CD4-positive, alpha-beta T cell (primary cell): ENCODE results near the gene HMSD. TPM values are rescaled to one million over a fixed set of nuclear protein-coding genes. Genes with fewer than 3 reads are reported as not detected.
"Not testable (repeated sequence)": the region's sequence is repeated elsewhere in the genome, so short reads cannot be mapped to it uniquely, and the experiment has no call there.

Experiments used
- ATAC-seq: fragments of 200-7000 bp; cut with Tn5 transposase; one replicate; pipeline ENCODE4 v1.10.0; 2022; ENCODE audit warnings: mild to moderate bottlenecking; ENCODE audit not compliant: poor library complexity
- CTCF ChIA-PET: fragments of 350-600 bp; sonication (Branson Sonifier 250); formaldehyde crosslinking; loops from one replicate; lab custom pipeline; 2021; ENCODE audit warnings: antibody characterized with exemption, inconsistent platforms; lab: Charles Lee
- POLR2A ChIA-PET: fragments of 350-600 bp; sonication (Branson Sonifier 250); formaldehyde crosslinking; loops from one replicate; lab custom pipeline; 2021; ENCODE audit warnings: antibody characterized with exemption, inconsistent platforms; lab: Charles Lee
- DNase-seq, 14 experiments: peaks; one replicate each; pipeline ENCODE4 v3.0.0-alpha.2; 2013 to 2020; ENCODE audit warnings: mixed read lengths in 2 of 14
- H3K27ac ChIP-seq, 2 donors: one replicate each; pipeline versions ENCODE4 v1.5.1 to v1.7.0; 2013; ENCODE audit warnings: low read length in 2 of 2, low read depth in 1 of 2, mild to moderate bottlenecking in 1 of 2
- H3K27me3 ChIP-seq, 2 experiments: 1 replicate in 1 of 2; 2 replicates in 1 of 2; pipeline versions ENCODE4 v1.6.1 to v1.7.0; 2013; ENCODE audit warnings: low read length in 2 of 2, control low read depth in 1 of 2, mild to moderate bottlenecking in 1 of 2, moderate library complexity in 1 of 2; ENCODE audit not compliant: insufficient read depth in 2 of 2, control insufficient read depth in 1 of 2
- H3K36me3 ChIP-seq: one replicate; pipeline ENCODE4 v1.6.1; 2013; ENCODE audit warnings: low read length, control low read depth; ENCODE audit not compliant: insufficient read depth
- H3K4me1 ChIP-seq: one replicate; pipeline ENCODE4 v1.6.1; 2013; ENCODE audit warnings: low read length, control low read depth; ENCODE audit not compliant: insufficient read depth
- H3K4me3 ChIP-seq: one replicate; pipeline ENCODE4 v1.5.1; 2013; ENCODE audit warnings: mild to moderate bottlenecking, low read length, moderate library complexity
- H3K9me3 ChIP-seq, 2 experiments: 1 replicate in 1 of 2; 2 replicates in 1 of 2; pipeline versions ENCODE4 v1.6.1 to v1.7.0; 2013; ENCODE audit warnings: low read length in 2 of 2, mild to moderate bottlenecking in 2 of 2, control low read depth in 1 of 2, moderate library complexity in 1 of 2; ENCODE audit not compliant: control insufficient read depth in 1 of 2, insufficient read depth in 1 of 2
- H3K27ac Mint-ChIP-seq: one replicate; pipeline ENCODE4 v1.8.0; 2020; ENCODE audit warnings: mixed read lengths
- H3K27me3 Mint-ChIP-seq: one replicate; pipeline ENCODE4 v1.8.0; 2021; ENCODE audit warnings: mixed read lengths
- H3K36me3 Mint-ChIP-seq: one replicate; pipeline ENCODE4 v1.8.0; 2021; ENCODE audit warnings: low read depth, mixed read lengths
- H3K4me1 Mint-ChIP-seq: one replicate; pipeline ENCODE4 v1.8.0; 2021; ENCODE audit warnings: low read depth, mixed read lengths
- H3K4me3 Mint-ChIP-seq: one replicate; pipeline ENCODE4 v1.8.0; 2020; ENCODE audit warnings: mild to moderate bottlenecking, mixed read lengths
- H3K9me3 Mint-ChIP-seq: one replicate; pipeline ENCODE4 v1.8.0; 2020; ENCODE audit warnings: mixed read lengths
- intact Hi-C, 2 experiments: fragments of 100-400 bp; cut with DNase I in 1 of 2; cut with micrococcal nuclease in 1 of 2; formaldehyde crosslinking; loops; one replicate each; pipeline versions ENCODE4 v1.15.1 to v1.9.0; 2023 to 2025; cut with DNase I, micrococcal nuclease
- total RNA-seq, 174 experiments: library from RNA in 2 of 174; stranded (reverse) in 2 of 174; gene quantifications; one replicate each; pipeline ENCODE4 v1.2.3 and lab custom pipeline; 2021 to 2026
- TF ChIP-seq, protein P1 (sequence below): fragments of 200-600 bp; IDR thresholded peaks from one replicate; pipeline ENCODE4 v1.8.0; 2022; ENCODE audit warnings: antibody characterized with exemption, mild to moderate bottlenecking

HMSD gene
- total RNA-seq, 2 experiments from 2014 or later = not detected

GRCh38 chr18:63940008-63940407 lies 9.1 kb upstream of the HMSD start:
- H3K27me3 Mint-ChIP-seq = peaks cover 44% of the 10 kb centered on the region
- intact Hi-C loops = no loop called here

DNA sequence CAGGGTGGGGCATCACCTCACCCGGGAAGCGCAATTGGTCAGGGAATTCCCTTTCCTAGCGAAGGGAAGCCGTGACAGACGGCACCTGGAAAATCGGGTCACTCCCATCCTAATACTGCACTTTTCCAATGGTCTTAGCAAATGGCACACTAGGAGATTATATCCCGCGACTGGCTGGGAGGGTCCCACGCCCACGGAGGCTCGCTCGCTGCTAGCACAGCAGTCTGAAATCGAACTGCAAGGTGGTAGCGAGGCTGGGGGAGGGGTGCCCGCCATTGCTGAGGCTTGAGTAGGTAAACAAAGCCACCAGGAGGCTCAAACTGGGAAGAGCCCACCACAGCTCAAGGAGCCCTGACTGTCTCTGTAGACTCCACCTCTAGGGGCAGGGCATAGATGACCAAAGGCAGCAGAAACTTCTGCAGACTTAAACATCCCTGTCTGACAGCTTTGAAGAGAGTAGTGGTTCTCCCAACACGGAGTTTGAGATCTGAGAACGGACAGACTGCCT lies 8.5 kb upstream of the HMSD start:
- Histone ChIP-seq H3K4me1 (peaks cover 13% of the 10 kb centered on the region), H3K27me3 (peaks cover 15 to 16% of the 10 kb centered on the region in 2 experiments)
- H3K36me3 ChIP-seq, H3K4me3 ChIP-seq, DNase-seq, intact Hi-C loops, H3K9me3 Mint-ChIP-seq, H3K4me3 Mint-ChIP-seq, CTCF ChIA-PET, H3K9me3 ChIP-seq, POLR2A ChIA-PET, ATAC-seq, H3K27ac Mint-ChIP-seq, H3K36me3 Mint-ChIP-seq, H3K27ac ChIP-seq, H3K4me1 Mint-ChIP-seq: not testable (repeated sequence)
- H3K27me3 Mint-ChIP-seq = peaks cover 45% of the 10 kb centered on the region

More at GRCh38 chr18:63940008-63940407, 9.1 kb upstream of the HMSD start:
- no peak for DNase-seq
- H3K27me3 ChIP-seq = peaks cover 15 to 20% of the 10 kb centered on the region in 2 experiments
- H3K9me3 ChIP-seq = peaks cover 0 to 5% of the 10 kb centered on the region in 2 experiments
- TF ChIP-seq, protein P1, sequence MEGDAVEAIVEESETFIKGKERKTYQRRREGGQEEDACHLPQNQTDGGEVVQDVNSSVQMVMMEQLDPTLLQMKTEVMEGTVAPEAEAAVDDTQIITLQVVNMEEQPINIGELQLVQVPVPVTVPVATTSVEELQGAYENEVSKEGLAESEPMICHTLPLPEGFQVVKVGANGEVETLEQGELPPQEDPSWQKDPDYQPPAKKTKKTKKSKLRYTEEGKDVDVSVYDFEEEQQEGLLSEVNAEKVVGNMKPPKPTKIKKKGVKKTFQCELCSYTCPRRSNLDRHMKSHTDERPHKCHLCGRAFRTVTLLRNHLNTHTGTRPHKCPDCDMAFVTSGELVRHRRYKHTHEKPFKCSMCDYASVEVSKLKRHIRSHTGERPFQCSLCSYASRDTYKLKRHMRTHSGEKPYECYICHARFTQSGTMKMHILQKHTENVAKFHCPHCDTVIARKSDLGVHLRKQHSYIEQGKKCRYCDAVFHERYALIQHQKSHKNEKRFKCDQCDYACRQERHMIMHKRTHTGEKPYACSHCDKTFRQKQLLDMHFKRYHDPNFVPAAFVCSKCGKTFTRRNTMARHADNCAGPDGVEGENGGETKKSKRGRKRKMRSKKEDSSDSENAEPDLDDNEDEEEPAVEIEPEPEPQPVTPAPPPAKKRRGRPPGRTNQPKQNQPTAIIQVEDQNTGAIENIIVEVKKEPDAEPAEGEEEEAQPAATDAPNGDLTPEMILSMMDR = no peak
- no peak overlapping the region for H3K4me3 Mint-ChIP-seq
- H3K4me1 ChIP-seq = peaks cover 13% of the 10 kb centered on the region
- H3K4me3 ChIP-seq = no peak overlapping the region
- ChIA-PET CTCF (no interaction called here), POLR2A (no interaction called here)
- H3K36me3 ChIP-seq = no peaks in the 10 kb centered on the region
- H3K27ac Mint-ChIP-seq = no peak overlapping the region
- ATAC-seq = no peak
- no peaks in the 10 kb centered on the region for H3K9me3 Mint-ChIP-seq
- H3K4me1 Mint-ChIP-seq = no peaks in the 10 kb centered on the region
- no peaks in the 10 kb centered on the region for H3K36me3 Mint-ChIP-seq
- no peak overlapping the region for H3K27ac ChIP-seq

- Mint-ChIP-seq H3K4me1 (peaks cover 16% of the 10 kb centered on the region), H3K36me3 (no peaks in the 10 kb centered on the region), H3K9me3 (no peaks in the 10 kb centered on the region), H3K4me3 (no peak overlapping the region), H3K27me3 (peaks cover 58% of the 10 kb centered on the region), H3K27ac (no peak overlapping the region)
- ATAC-seq = no peak
- no peaks in the 10 kb centered on the region for H3K36me3 ChIP-seq
- no peak for DNase-seq
- ChIA-PET CTCF (no interaction called here), POLR2A (no interaction called here)
- H3K4me1 ChIP-seq = peaks cover 7% of the 10 kb centered on the region
- no peak overlapping the region for H3K27ac ChIP-seq
- H3K9me3 ChIP-seq = no peaks in the 10 kb centered on the region
- peaks cover 4 to 5% of the 10 kb centered on the region in 2 experiments for H3K27me3 ChIP-seq
- intact Hi-C loops = no loop called here
- TF ChIP-seq, protein P1 = no peak
- no peak overlapping the region for H3K4me3 ChIP-seq
These were observed 1.9 kb upstream of the HMSD start for GRCh38 chr18:63947051-63947790.
